H9 (cell line): ENCODE results near the gene ASB12. TPM values are rescaled to one million over a fixed set of nuclear protein-coding genes. Genes with fewer than 3 reads are reported as not detected.

Source experiments
- DNase-seq: peaks from one replicate; pipeline ENCODE4 v3.0.0-alpha.2; 2017
- H2AFZ ChIP-seq: one replicate; pipeline ENCODE4 v1.6.1; 2013; ENCODE audit warnings: mild to moderate bottlenecking, low read length, control low read depth, moderate library complexity
- H2AK5ac ChIP-seq: 2 replicates; pipeline ENCODE4 v1.6.1; 2013; ENCODE audit warnings: low read length, control low read depth, mixed read lengths; ENCODE audit not compliant: insufficient read length
- H2BK120ac ChIP-seq: one replicate; pipeline ENCODE4 v1.6.1; 2013; ENCODE audit warnings: low read depth, mild to moderate bottlenecking, low read length, control low read depth, inconsistent platforms; ENCODE audit not compliant: poor library complexity, severe bottlenecking
- H2BK12ac ChIP-seq: 2 replicates; pipeline ENCODE4 v1.6.1; 2013; ENCODE audit warnings: low read length, control low read depth, mixed read lengths, low read depth; ENCODE audit not compliant: insufficient read length
- H2BK15ac ChIP-seq: 2 replicates; pipeline ENCODE4 v1.6.1; 2013; ENCODE audit warnings: low read depth, low read length, control low read depth
- H2BK20ac ChIP-seq: one replicate; pipeline ENCODE4 v1.6.1; 2013; ENCODE audit warnings: low read depth, mild to moderate bottlenecking, low read length, control low read depth, inconsistent platforms; ENCODE audit not compliant: poor library complexity, severe bottlenecking
- H2BK5ac ChIP-seq: 2 replicates; pipeline ENCODE4 v1.6.1; 2013; ENCODE audit warnings: low read length, control low read depth, mixed read lengths; ENCODE audit not compliant: insufficient read length
- H3K14ac ChIP-seq: 2 replicates; pipeline ENCODE4 v1.6.1; 2013; ENCODE audit warnings: low read length, control low read depth; ENCODE audit not compliant: insufficient read depth
- H3K18ac ChIP-seq: 2 replicates; pipeline ENCODE4 v1.6.1; 2013; ENCODE audit warnings: low read depth, mild to moderate bottlenecking, mixed read lengths, low read length, control low read depth; ENCODE audit not compliant: insufficient read length
- H3K23ac ChIP-seq: 2 replicates; pipeline ENCODE4 v1.6.1; 2013; ENCODE audit warnings: low read length, control low read depth, mixed read lengths, low read depth; ENCODE audit not compliant: insufficient read length
- H3K23me2 ChIP-seq: 2 replicates; pipeline ENCODE4 v1.6.1; 2013; ENCODE audit warnings: low read depth, mild to moderate bottlenecking, mixed read lengths, low read length, control low read depth; ENCODE audit not compliant: insufficient read length, poor library complexity, severe bottlenecking
- H3K27ac ChIP-seq: 2 replicates; pipeline ENCODE4 v1.5.1; 2013; ENCODE audit warnings: low read length, control low read depth, mixed read lengths, low read depth; ENCODE audit not compliant: insufficient read length
- H3K27me3 ChIP-seq: 2 replicates; pipeline ENCODE4 v1.6.1; 2013; ENCODE audit warnings: low read length, control low read depth, inconsistent platforms; ENCODE audit not compliant: insufficient read depth
- H3K4ac ChIP-seq: 2 replicates; pipeline ENCODE4 v1.6.1; 2013; ENCODE audit warnings: low read depth, mild to moderate bottlenecking, control low read depth, inconsistent platforms, low read length, moderate library complexity
- H3K4me1 ChIP-seq: 2 replicates; pipeline ENCODE4 v1.6.1; 2013; ENCODE audit warnings: low read length, control low read depth, inconsistent platforms; ENCODE audit not compliant: insufficient read depth
- H3K4me2 ChIP-seq: 2 replicates; pipeline ENCODE4 v1.6.1; 2013; ENCODE audit warnings: low read length, control low read depth, mixed read lengths; ENCODE audit not compliant: insufficient read length, insufficient read depth
- H3K56ac ChIP-seq: 2 replicates; pipeline ENCODE4 v1.6.1; 2013; ENCODE audit warnings: low read depth, mild to moderate bottlenecking, mixed read lengths, low read length, control low read depth; ENCODE audit not compliant: insufficient read length
- H3K79me1 ChIP-seq: 2 replicates; pipeline ENCODE4 v1.6.1; 2013; ENCODE audit warnings: low read depth, mild to moderate bottlenecking, moderate library complexity, low read length, control low read depth, inconsistent platforms; ENCODE audit not compliant: insufficient read depth, poor library complexity, severe bottlenecking
- H3K79me2 ChIP-seq: 2 replicates; pipeline ENCODE4 v1.6.1; 2013; ENCODE audit warnings: low read length, control low read depth, inconsistent platforms; ENCODE audit not compliant: insufficient read depth
- H3K9ac ChIP-seq: 2 replicates; pipeline ENCODE4 v1.6.1; 2013; ENCODE audit warnings: low read length, control low read depth, mixed read lengths; ENCODE audit not compliant: insufficient read length; ENCODE audit errors: extremely low read depth
- H3K9me3 ChIP-seq: one replicate; pipeline ENCODE4 v1.6.1; 2013; ENCODE audit warnings: low read depth, low read length, inconsistent platforms; ENCODE audit not compliant: control insufficient read depth
- H3T11ph ChIP-seq: one replicate; pipeline ENCODE4 v1.6.1; 2013; ENCODE audit warnings: mild to moderate bottlenecking, low read length, control low read depth, inconsistent platforms
- H4K20me1 ChIP-seq: one replicate; pipeline ENCODE4 v1.6.1; 2013; ENCODE audit not compliant: control insufficient read depth, insufficient read length, insufficient read depth
- H4K5ac ChIP-seq: 2 replicates; pipeline ENCODE4 v1.6.1; 2013; ENCODE audit warnings: low read depth, mild to moderate bottlenecking, mixed read lengths, low read length, control low read depth; ENCODE audit not compliant: insufficient read length
- H4K8ac ChIP-seq: replicated peaks from 2 replicates; pipeline ENCODE4 v1.6.1; 2013; ENCODE audit warnings: low read length, control low read depth, mixed read lengths, low read depth; ENCODE audit not compliant: insufficient read length
- H4K91ac ChIP-seq: 2 replicates; pipeline ENCODE4 v1.6.1; 2013; ENCODE audit warnings: low read depth, mild to moderate bottlenecking, moderate library complexity, mixed read lengths, low read length, control low read depth; ENCODE audit not compliant: insufficient read length
- H3K27ac Mint-ChIP-seq, 3 experiments: 2 replicates in 2 of 3; 3 replicates in 1 of 3; pipeline ENCODE4 v1.8.0; 2020 to 2021; ENCODE audit warnings: mixed read lengths in 3 of 3, mild to moderate bottlenecking in 1 of 3, moderate library complexity in 1 of 3
- H3K27me3 Mint-ChIP-seq: 2 replicates; pipeline ENCODE4 v1.8.0; 2021; ENCODE audit warnings: low read depth, mild to moderate bottlenecking, moderate library complexity, mixed read lengths
- H3K36me3 Mint-ChIP-seq, 3 experiments: 2 replicates in 2 of 3; 3 replicates in 1 of 3; pipeline ENCODE4 v1.8.0; 2020 to 2021; ENCODE audit warnings: low read depth in 3 of 3, mixed read lengths in 3 of 3; ENCODE audit not compliant: insufficient read depth in 1 of 3
- H3K4me1 Mint-ChIP-seq, 2 experiments: 2 replicates each; pipeline ENCODE4 v1.8.0; 2020; ENCODE audit warnings: mixed read lengths in 2 of 2
- H3K4me3 Mint-ChIP-seq, 2 experiments: 2 replicates in 1 of 2; 3 replicates in 1 of 2; pipeline ENCODE4 v1.8.0; 2020 to 2021; ENCODE audit warnings: mild to moderate bottlenecking in 2 of 2, mixed read lengths in 2 of 2, moderate library complexity in 1 of 2
- H3K9me3 Mint-ChIP-seq, 2 experiments: 2 replicates in 1 of 2; 3 replicates in 1 of 2; pipeline ENCODE4 v1.8.0; 2020; ENCODE audit warnings: mild to moderate bottlenecking in 2 of 2, mixed read lengths in 2 of 2, moderate library complexity in 1 of 2
- WGBS: extraction: QIAGEN DNeasy Blood & Tissue Kit; methylation state at CpG from one replicate; pipeline ENCODE4 v1.1.7; 2013; ENCODE audit warnings: missing lambda C conversion rate, low lambda C conversion rate, mixed read lengths; ENCODE audit not compliant: insufficient read length; ENCODE audit errors: extremely low coverage; 5-methylcytosine and 5-hydroxymethylcytosine counted together
- total RNA-seq: library from RNA; stranded (reverse); gene quantifications from 2 replicates; pipeline ENCODE4 v1.2.1, GENCODE V29; 2021
- TF ChIP-seq, protein P1 (sequence below): fragments of 200-600 bp; sonication (generic); conservative IDR thresholded peaks from 3 replicates; pipeline ENCODE4 v1.8.0; 2021; ENCODE audit warnings: antibody characterized with exemption, mild to moderate bottlenecking

ASB12 gene
- total RNA-seq, 1 experiment from 2014 or later, result 0.46 TPM

DNA sequence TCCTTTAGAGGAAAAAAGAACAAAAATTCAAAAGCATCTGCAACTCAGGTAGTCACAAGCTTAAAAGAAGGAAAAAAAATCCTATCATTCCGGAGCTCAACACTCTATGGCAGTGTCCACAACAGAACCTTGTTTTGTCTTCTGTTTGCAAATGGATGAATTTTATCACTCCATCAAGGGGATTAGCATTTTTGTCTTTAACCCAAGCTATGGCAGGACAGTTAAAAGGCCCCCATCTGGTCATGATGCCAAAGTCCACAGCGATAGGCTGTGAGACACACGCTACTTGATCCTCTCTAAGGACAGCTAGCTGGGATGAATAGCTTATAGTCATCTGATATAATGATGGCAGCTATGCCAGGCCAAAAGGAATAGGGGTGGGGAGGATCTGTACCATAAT, 41.5 kb downstream of the ASB12 start:
- H3K4me3 Mint-ChIP-seq, result no peak overlapping the region; a peak in 1 of 5 replicates
- H3K4me2 ChIP-seq, result no peak overlapping the region

More for the DNA sequence above, 41.5 kb downstream of the ASB12 start:
- Histone ChIP-seq H3K9ac (no peak overlapping the region), H3K79me2 (no peaks in the 10 kb centered on the region), H3K56ac (no peak overlapping the region), H3K23me2 (no peaks in the 10 kb centered on the region), H3K23ac (no peak overlapping the region), H3K27ac (no peak overlapping the region), H2BK20ac (no peak overlapping the region), H2BK15ac (no peak overlapping the region), H2BK12ac (no peak overlapping the region), H4K20me1 (no peaks in the 10 kb centered on the region), H3K79me1 (no peaks in the 10 kb centered on the region), H3K9me3 (peaks cover 51% of the 10 kb centered on the region), H3K4me1 (no peaks in the 10 kb centered on the region), H2BK120ac (no peak overlapping the region), H2AFZ (no peak overlapping the region), H2AK5ac (no peak overlapping the region), H3K4ac (no peak overlapping the region), H3K18ac (no peak overlapping the region), H3K27me3 (no peaks in the 10 kb centered on the region), H4K8ac (no peak overlapping the region), H4K5ac (no peak overlapping the region), H4K91ac (no peak overlapping the region), H3T11ph (no peak overlapping the region), H3K14ac (no peak overlapping the region), H2BK5ac (no peak overlapping the region)
- Mint-ChIP-seq H3K36me3 (peaks cover 22 to 30% (median 25%) of the 10 kb centered on the region in 3 experiments), H3K4me1 (peaks cover 0 to 4% of the 10 kb centered on the region in 2 experiments; a peak in 2 of 4 replicates), H3K27ac (no peak overlapping the region), H3K27me3 (no peaks in the 10 kb centered on the region; the same call in 1 of the 2 replicates), H3K9me3 (peaks cover 66 to 68% of the 10 kb centered on the region in 2 experiments)
- WGBS, result no CpG with 5 or more reads among the region's 3 CpGs
- DNase-seq, result no peak
- TF ChIP-seq, protein P1, sequence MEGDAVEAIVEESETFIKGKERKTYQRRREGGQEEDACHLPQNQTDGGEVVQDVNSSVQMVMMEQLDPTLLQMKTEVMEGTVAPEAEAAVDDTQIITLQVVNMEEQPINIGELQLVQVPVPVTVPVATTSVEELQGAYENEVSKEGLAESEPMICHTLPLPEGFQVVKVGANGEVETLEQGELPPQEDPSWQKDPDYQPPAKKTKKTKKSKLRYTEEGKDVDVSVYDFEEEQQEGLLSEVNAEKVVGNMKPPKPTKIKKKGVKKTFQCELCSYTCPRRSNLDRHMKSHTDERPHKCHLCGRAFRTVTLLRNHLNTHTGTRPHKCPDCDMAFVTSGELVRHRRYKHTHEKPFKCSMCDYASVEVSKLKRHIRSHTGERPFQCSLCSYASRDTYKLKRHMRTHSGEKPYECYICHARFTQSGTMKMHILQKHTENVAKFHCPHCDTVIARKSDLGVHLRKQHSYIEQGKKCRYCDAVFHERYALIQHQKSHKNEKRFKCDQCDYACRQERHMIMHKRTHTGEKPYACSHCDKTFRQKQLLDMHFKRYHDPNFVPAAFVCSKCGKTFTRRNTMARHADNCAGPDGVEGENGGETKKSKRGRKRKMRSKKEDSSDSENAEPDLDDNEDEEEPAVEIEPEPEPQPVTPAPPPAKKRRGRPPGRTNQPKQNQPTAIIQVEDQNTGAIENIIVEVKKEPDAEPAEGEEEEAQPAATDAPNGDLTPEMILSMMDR, result no peak
